Stomach (tissue), 9 donors: ENCODE data around the gene RERG. TPM values are rescaled to one million over a fixed set of nuclear protein-coding genes. Genes with fewer than 3 reads are reported as not detected.

ENCODE experiments used
- DNase-seq, 2 donors: peaks; one replicate each; pipeline versions ENCODE4 v3.0.0 to v3.0.0-alpha.2; 2013 to 2019
- H3K27ac ChIP-seq, 5 donors: fragments of 200-600 bp in 4 of 5; sonication (generic) in 4 of 5; one replicate each; pipeline ENCODE4 v1.5.1; 2013 to 2019; ENCODE audit warnings: mild to moderate bottlenecking in 1 of 5, moderate library complexity in 1 of 5
- H3K27me3 ChIP-seq, 3 donors: fragments of 200-600 bp; sonication (generic); one replicate each; pipeline ENCODE4 v1.5.1; 2017 to 2019; ENCODE audit warnings: mixed run types in 1 of 3
- H3K36me3 ChIP-seq, 4 donors: fragments of 200-600 bp; sonication (generic); 1 replicate in 3 of 4; 2 replicates in 1 of 4; pipeline ENCODE4 v1.5.1; 2016 to 2019
- H3K4me1 ChIP-seq, 4 donors: fragments of 200-600 bp; sonication (generic); one replicate each; pipeline ENCODE4 v1.5.1; 2016 to 2019
- H3K4me3 ChIP-seq, 4 donors: fragments of 200-600 bp; sonication (generic) in 3 of 4; one replicate each; pipeline ENCODE4 v1.5.1; 2016 to 2019; ENCODE audit warnings: mild to moderate bottlenecking in 1 of 4
- H3K9me3 ChIP-seq, 4 donors: fragments of 200-600 bp; sonication (generic); one replicate each; pipeline ENCODE4 v1.5.1; 2016 to 2019
- EP300 ChIP-seq: sonication (generic); formaldehyde crosslinking; IDR thresholded peaks from one replicate; pipeline ENCODE4 v1.6.1; 2017; ENCODE audit warnings: antibody characterized with exemption
- POLR2A ChIP-seq, 4 donors: fragments of 450-650 bp; IDR thresholded peaks; one replicate each; pipeline ENCODE4 v1.6.1; 2016; ENCODE audit warnings: antibody characterized with exemption in 4 of 4, control low read depth in 2 of 4, mild to moderate bottlenecking in 1 of 4, moderate library complexity in 1 of 4
- POLR2AphosphoS5 ChIP-seq, 3 donors: sonication (generic); formaldehyde crosslinking; IDR thresholded peaks; one replicate each; pipeline ENCODE4 v1.6.1; 2016; ENCODE audit warnings: antibody characterized with exemption in 3 of 3
- whole genome bisulfite sequencing, 5 donors: extraction: QIAGEN DNeasy Blood & Tissue Kit in 3 of 5; methylation state at CpG; one replicate each; pipeline versions ENCODE4 v1.1.5 to v1.1.7; 2013 to 2018; 5-methylcytosine and 5-hydroxymethylcytosine counted together
- intact Hi-C: fragments of 100-400 bp; cut with DNase I; formaldehyde crosslinking; loops from one replicate; pipeline ENCODE4 v1.15.1; 2023; ENCODE audit warnings: low total_unique reads
- polyA plus RNA-seq, 3 donors: library from polyadenylated mRNA; stranded (reverse); fragments of 200-250 nt; gene quantifications; one replicate each; pipeline ENCODE4 v1.2.3, GENCODE V29; 2013
- total RNA-seq, 5 donors: library from RNA; depleted of rRNA; stranded (reverse); fragments of >200 nt; gene quantifications; one replicate each; pipeline versions ENCODE4 v1.1.0 to v1.2.3, GENCODE V29; 2014 to 2016
- TF ChIP-seq, protein P1 (sequence below), 7 experiments: fragments of 450-650 bp in 4 of 7; fragments of 200-600 bp in 3 of 7; sonication (generic) in 3 of 7; IDR thresholded peaks; one replicate each; pipeline ENCODE4 v1.5.1; 2016 to 2019; ENCODE audit warnings: antibody characterized with exemption in 7 of 7, control low read depth in 2 of 7, mild to moderate bottlenecking in 1 of 7
- donor health status: healthy with polysubstance abuse.
- donor health status: Bipolar disorder and iron deficiency.
- donor health status: healthy.

RERG gene
- total and polyA plus RNA-seq, 8 donors: 3.1 to 48.7 (median 20.3) TPM; not detected in 1

DNA sequence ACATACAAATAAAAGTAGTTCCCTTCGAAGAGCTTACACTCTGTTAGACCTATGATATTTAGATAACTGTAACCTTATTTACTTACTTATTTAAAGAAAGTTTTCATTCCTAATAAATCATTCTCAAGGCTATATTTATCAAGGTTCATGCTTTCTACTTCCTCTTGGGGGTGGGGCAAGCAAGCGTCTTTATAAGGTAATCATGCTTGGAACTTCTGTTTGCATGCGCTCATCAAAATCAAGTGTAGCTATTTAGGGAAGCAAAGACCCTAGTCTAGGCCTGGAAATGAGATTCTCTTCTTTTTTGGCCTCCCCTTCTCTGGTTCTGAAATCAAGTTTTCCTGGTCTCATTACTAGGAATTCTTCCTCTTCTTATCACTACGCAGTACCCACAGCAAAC is 766 bp downstream of the RERG start:
- intact Hi-C loops: loop anchor here (5.0 to 10.0 kb wide), 3 partner anchors 54 to 373 kb away; no protein-coding TSS in a partner anchor
- Histone ChIP-seq H3K4me1 (peaks cover 13 to 32% (median 16%) of the 10 kb centered on the region in 4 donors), H3K27ac (peak overlapping the region in 4 of 5 donors; percentile 54 to 88 (median 80)), H3K27me3 (no peaks in the 10 kb centered on the region), H3K4me3 (peak overlapping the region; percentile 51 to 60 (median 56)), H3K36me3 (no peaks in the 10 kb centered on the region), H3K9me3 (no peaks in the 10 kb centered on the region)
- DNase-seq: peak in 1 of 2 donors; percentile 52
- WGBS, 5 donors: 26 to 39% (median 36%) methylated on average over 4 of the region's 4 CpGs
- TF ChIP-seq POLR2A (IDR thresholded peaks at IDR 0.05) (no peak), POLR2AphosphoS5 (IDR thresholded peaks at IDR 0.05) (no peak), EP300 (no peak)
- TF ChIP-seq, protein P1, sequence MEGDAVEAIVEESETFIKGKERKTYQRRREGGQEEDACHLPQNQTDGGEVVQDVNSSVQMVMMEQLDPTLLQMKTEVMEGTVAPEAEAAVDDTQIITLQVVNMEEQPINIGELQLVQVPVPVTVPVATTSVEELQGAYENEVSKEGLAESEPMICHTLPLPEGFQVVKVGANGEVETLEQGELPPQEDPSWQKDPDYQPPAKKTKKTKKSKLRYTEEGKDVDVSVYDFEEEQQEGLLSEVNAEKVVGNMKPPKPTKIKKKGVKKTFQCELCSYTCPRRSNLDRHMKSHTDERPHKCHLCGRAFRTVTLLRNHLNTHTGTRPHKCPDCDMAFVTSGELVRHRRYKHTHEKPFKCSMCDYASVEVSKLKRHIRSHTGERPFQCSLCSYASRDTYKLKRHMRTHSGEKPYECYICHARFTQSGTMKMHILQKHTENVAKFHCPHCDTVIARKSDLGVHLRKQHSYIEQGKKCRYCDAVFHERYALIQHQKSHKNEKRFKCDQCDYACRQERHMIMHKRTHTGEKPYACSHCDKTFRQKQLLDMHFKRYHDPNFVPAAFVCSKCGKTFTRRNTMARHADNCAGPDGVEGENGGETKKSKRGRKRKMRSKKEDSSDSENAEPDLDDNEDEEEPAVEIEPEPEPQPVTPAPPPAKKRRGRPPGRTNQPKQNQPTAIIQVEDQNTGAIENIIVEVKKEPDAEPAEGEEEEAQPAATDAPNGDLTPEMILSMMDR (IDR thresholded peaks at IDR 0.05): no peak

DNA sequence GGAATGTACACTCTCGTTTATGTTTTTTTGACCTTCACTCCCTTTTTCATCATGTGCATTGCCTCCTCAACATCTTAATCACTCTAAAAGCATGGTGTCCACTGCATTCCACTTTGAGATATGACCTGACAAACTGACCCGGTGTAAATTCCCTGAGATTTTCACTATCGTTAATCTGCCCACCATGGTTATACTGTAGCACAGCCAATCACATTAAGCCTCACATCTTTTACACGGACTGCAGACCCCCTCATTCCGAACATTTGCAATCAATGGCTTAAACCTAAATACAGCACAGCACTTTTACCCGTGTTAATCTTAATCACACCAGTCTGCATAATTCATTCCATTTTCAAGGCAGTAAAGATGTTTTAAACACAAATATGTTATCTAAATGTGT is 2.4 kb downstream of the RERG start:
- Histone ChIP-seq H3K4me3 (peak overlapping the region in 1 of 4 donors; percentile 60), H3K36me3 (no peaks in the 10 kb centered on the region), H3K4me1 (peaks cover 13 to 43% (median 19%) of the 10 kb centered on the region in 4 donors), H3K27me3 (no peaks in the 10 kb centered on the region), H3K27ac (peak overlapping the region in 1 of 5 donors; percentile 88), H3K9me3 (no peaks in the 10 kb centered on the region)
- intact Hi-C loops: no loop called here
- DNase-seq: no peak
- WGBS, 5 donors: 75 to 85% (median 81%) methylated on average over 6 of the region's 6 CpGs
- TF ChIP-seq POLR2A (IDR thresholded peaks at IDR 0.05) (no peak), POLR2AphosphoS5 (IDR thresholded peaks at IDR 0.05) (no peak), EP300 (no peak)
- TF ChIP-seq, protein P1 (IDR thresholded peaks at IDR 0.05): no peak

DNA sequence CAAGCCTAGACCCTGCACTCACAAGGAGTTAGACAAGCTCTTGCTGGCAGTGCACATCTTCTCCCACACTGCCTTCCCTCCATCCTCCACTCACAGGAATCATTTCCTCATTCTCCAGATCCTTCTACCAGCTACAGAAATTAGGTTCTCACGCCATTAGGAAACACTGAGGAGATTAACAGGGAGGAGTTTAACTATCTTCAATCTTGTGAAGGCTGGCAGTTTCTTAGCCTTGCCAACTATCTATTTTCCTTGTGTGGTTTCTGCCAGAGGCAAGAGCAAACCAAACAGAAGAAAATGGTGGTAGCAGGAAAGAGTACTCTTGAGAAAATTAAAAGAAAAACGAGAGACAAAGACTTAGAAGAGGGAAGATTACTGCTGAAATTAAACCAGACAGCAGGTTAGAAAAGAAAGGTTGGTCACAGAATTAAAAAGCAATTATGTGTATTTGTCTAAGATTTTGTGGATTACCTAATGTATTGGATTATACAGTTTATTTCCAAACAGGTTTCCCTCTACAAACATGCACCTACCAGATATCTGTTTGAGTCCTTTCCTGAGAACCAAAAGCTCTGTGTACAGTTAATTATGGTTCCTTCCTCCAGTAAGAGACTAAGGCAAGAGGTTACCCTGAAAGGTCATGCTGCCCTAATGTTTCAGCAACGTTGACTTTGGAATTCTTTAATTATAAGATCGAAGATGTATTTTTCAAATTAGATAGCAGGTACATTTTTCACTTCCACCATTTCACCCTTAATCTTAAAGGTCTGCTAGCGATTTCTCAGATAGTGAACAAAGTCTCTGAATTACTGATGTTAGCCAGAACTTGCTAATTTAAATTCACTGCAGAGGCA is 5.0 kb downstream of the RERG start:
- H3K9me3 ChIP-seq: no peaks in the 10 kb centered on the region
- H3K4me1 ChIP-seq: peaks cover 10 to 38% (median 17%) of the 10 kb centered on the region in 4 donors
- no peaks in the 10 kb centered on the region for H3K27me3 ChIP-seq
- intact Hi-C loops: no loop called here
- TF ChIP-seq POLR2AphosphoS5 (IDR thresholded peaks at IDR 0.05): no peak
- TF ChIP-seq EP300: no peak
- no peak for TF ChIP-seq POLR2A (IDR thresholded peaks at IDR 0.05)
- TF ChIP-seq, protein P1 (IDR thresholded peaks at IDR 0.05): no peak
- peak overlapping the region in 3 of 5 donors; percentile 16 to 63 (median 31) for H3K27ac ChIP-seq
- 33 to 42% (median 37%) methylated on average over 5 of the region's 5 CpGs for WGBS, 5 donors
- DNase-seq: no peak
- no peak overlapping the region for H3K4me3 ChIP-seq
- no peaks in the 10 kb centered on the region for H3K36me3 ChIP-seq

DNA sequence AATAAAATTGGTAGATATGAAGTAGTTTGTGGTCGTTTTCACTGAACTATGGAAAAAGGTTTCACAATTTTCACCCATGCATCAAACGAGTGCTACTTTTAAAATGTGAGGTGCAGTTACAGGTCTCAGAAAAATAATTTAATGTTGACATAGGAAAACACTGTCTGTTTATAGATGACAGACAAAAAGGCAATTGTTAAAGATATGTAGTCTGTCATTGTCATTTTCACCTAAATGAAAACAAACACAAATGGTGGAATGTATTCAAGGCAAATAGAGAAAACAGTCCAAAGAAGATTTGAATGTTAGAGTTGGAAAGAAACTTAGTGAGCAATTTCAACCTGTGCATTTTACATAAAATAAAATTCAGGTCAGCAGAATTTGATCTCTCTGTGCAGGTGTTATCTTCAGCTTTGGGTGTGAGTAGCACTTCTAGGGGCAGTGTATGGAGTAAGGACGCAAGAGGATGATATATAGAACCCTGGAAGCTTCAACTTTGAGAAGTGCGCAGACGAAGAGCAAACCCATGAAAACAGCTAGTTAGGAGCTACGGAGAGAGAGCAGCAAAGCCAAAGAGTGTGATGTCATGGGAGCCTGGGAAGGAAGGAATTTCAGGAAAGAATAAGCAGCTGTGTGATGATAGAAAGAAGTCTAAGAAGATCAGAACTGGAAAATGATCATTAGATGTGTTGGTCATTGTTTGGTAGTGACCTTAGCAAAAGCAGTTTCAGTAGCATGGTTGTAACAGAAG is 6.2 kb downstream of the RERG start:
- no peak for DNase-seq
- Histone ChIP-seq H3K9me3 (no peaks in the 10 kb centered on the region), H3K27ac (peak overlapping the region in 2 of 5 donors; percentile 39 to 63), H3K27me3 (no peaks in the 10 kb centered on the region), H3K4me1 (peaks cover 0 to 42% (median 11%) of the 10 kb centered on the region in 4 donors), H3K36me3 (no peaks in the 10 kb centered on the region), H3K4me3 (no peak overlapping the region)
- 70 to 86% (median 81%) methylated on average over 6 of the region's 6 CpGs for WGBS, 5 donors
- TF ChIP-seq, protein P1 (IDR thresholded peaks at IDR 0.05): no peak
- intact Hi-C loops: no loop called here
